ENCODE measurements around the gene SLC51A.
"Not testable (repeated sequence)": the region's sequence is repeated elsewhere in the genome, so short reads cannot be mapped to it uniquely, and the experiment has no call there.

Gene SLC51A

DNA sequence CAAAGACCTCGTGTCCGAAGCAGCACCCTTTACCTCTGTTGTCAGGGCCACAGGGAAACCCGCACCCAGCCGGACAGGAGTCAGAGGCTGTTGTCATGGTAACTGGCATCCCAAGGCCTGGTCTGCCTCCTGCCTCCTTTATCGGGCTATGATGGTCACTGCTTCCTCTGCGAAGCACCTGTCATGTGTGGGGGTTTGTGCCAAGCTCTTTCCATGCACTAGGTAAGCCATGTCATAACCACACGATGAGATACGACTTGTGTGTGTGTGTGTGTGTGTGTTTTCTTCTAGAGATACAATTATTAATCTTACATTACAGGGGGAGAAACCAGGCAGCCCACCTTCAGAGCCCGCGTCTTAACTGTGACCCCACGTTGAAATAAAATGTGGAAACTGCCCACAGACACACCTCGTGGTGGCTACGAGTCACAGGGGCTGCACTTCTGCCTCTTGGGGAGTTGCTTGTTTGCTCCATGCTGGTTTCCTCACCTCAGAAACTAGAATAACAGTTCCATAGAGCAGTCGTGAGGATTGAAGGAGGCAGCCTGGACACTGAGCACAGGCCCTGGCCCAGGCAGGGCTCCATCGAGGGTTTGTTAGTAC, 23.1 kb upstream of the SLC51A start:
- no peak for DNase-seq

- no peak for DNase-seq
These were observed 22.4 kb upstream of the SLC51A start for GRCh38 chr3:196193736-196194541.

GRCh38 chr3:196194542-196194915, 21.8 kb upstream of the SLC51A start:
- DNase-seq = no peak

GRCh38 chr3:196195664-196196265, 20.6 kb upstream of the SLC51A start:
- no peak for DNase-seq

DNA sequence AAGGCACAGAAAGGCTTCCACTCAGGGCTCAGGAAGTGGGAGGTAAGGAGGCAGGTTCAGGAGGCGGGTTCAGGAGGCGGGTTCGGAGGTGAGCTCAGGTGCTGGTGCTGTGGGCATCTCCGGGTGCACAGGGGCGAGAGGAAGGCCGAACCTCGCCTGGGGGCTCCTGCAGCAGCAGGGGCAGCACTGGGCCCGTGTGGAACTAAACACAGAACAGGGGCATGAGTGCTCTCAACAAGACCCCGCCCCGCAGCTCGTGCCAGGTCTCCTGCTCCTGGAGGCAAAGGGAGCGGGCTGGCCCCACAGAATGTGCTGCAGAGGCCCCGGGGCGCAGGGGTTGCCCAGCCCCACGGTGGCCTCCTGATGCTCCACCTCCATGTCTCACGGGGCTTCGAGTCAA, 18.8 kb upstream of the SLC51A start:
- DNase-seq = no peak

DNA sequence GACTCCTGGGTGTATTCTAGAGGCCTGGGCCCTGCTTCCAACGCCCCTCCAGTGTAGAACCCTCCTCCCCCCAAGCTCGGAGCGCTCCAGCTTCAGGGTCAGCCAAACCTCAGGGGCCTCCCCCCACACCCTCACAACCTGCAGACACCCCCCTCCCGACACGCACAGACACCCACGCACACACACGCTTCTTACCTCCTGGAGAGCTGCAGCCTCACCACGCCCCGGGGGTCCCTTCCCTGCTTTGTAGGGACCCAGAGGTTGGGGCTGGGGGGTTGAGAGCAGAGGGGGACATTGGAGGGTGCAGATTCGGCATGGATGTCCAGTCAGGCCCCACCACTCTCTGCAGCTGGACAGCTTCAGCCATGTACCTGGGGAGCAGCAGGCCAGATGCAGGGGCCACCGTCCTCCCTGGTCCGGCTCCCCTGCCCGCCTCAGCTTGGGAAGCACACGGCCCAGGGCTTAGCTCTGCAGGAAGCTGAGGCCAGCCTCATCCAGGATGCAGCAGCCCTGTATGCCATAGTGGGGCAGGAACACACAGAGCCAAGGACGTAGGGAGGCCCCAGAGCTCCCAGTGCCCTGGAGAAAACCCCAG, 18.2 kb upstream of the SLC51A start:
- no peak for DNase-seq

- DNase-seq = no peak
These were observed 17.3 kb upstream of the SLC51A start for GRCh38 chr3:196198771-196199753.

- no peak for DNase-seq
These were observed 13.8 kb upstream of the SLC51A start for GRCh38 chr3:196202516-196202970.

- no peak for DNase-seq
These were observed 12.5 kb upstream of the SLC51A start for GRCh38 chr3:196203846-196204245.

DNA sequence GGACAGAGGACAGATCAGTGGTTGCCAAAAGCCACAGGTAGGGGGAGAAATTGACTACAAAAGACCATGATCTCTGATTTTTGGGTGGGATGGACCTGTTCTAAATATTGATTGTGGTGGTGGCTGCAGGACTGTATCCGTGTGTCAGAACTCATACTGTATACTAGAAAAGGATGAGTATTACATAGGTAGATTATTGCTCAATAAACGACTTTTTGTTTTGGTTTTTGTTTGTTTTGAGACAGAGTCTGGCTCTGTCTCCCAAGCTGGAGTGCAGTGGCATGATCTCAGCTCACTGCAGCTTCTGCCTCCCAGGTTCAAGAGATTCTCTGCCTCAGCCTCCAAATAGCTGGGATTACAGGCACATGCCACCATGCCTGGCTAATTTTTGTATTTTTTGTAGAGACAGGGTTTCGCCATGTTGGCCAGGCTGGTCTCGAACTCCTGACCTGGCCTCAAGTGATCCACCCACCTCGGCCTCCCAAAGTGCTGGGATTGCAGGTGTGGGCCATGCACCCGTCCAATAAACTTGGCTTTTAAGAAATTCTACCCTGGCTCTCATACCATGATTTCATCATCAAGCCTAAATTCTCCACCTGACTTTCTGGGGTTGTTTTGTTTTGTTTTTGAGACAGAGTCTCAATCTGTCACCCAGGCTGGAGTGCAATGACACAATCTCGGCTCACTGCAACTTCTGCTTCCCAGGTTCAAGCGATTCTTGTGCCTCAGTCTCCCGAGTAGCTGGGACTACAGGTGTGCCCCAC, 10.7 kb upstream of the SLC51A start:
- DNase-seq = not testable (repeated sequence)

- DNase-seq = no peak
These were observed 9.0 kb upstream of the SLC51A start for GRCh38 chr3:196207159-196207832.

DNA sequence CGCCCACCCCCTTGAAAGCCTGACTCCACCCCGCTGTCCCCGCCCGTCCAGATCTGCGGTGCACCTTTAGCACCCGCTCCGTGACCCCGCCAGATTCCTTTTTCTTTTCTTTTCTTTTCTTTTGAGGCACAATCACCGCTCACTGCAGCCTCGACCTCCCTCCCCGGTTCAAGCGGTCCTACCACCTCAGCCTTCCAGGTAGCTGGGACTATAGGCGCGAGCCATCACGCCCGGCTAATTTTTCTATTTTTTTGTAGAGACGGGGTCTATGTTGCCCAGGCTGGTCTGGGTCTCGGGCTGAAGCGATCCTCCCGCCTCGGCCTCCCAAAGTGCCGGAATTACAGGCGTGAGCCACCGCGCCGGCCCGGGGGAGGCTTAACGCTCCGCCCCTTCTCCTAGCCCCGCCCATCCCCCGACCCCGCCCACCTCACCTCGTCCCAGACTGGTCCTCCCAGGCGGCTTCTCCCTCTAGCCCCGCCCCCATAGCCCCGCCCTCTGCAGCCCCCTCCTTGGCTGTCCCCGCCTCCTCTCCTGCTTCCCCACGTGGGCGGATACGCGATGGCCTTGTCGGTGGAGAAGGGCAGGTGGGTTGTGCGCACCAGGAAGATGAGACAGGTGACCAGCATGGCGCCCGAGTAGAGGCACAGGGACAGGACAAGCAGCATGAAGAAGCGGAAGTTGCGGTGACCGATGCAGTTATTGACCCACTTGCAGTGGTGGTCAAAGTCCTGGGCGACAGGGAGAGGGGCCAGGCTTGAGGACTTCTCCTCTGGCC, 8.3 kb upstream of the SLC51A start:
- no peak for DNase-seq

- DNase-seq = no peak
These were observed 7.2 kb upstream of the SLC51A start for GRCh38 chr3:196208942-196209695.

DNA sequence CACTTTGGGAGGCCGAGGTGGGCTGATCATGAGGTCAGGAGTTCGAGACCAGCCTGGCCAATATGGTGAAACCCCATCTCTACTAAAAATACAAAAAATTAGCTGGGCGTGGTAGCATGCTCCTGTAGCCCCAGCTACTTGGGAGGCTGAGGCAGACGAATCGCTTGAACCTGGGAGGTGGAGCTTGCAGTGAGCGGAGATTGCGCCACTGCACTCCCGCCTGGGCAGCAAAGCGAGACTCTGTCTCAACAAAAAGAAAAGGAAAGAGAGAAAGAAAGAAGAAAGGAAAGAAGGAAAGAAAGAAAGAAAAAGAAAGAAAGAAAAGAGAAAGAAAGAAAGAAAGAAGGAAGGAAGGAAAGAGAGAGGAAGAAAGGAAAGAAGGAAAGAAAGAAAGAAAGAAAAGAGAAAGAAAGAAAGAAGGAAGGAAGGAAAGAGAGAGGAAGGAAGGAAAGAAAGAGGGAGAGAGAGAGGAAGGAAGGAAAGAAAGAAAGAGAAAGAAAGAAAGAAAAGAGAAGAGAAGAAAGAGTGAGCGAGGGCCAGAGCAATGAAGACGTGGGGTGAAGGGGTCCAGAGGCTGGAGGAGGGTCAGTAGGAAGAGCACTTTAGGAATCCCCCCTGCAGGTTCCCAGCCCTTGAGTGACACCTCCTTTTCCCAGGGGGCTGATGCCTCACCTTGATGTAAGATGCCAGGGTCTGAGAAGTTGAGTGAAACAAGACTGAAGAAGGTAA, 6.2 kb upstream of the SLC51A start:
- DNase-seq = not testable (repeated sequence)

DNA sequence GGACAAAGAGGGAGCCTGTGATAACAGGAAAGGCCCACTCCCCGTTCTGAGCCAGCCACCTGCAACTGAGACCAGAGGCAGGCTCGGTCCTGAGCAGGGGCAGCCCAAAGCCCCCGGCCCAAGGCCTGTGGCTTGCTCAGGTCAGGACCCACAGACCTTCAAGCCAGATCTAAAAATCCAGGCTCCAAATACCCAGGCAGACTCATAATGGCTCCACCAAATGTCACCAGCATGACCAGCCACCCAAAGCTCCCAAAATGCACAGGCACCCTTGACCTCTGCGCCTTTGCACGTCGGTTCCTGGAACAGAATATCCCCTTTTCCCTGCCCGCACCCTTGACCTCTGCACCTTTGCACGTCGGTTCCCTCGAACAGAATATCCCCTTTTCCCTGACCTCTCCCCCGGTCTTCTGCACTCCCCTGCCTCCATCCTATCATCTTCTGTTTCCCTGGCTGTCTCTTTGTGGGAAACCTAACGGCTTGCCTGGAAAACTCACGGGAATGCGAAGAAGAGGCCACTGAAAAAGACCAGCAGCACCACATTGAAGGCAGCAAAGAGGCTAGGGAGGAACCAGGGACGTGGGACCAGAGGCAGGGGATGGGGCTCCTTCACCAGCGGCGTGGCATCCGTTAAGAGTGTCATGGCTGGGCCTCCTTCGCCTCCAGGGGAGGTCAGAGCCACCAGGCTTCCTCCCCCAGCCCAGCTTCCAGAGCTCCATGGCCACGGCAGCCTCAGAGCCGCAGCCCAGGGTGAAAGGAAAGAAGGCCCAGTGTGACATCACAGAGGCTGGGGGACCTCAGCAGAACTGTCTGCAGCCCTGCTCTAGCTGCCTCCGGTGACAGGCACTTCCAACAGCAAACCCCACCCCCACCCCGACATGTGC, 5.4 kb upstream of the SLC51A start, which contains the start of gene ZDHHC19:
Gene ZDHHC19, minus strand, starts transcription at position 728 of the 884 bp plus-strand sequence. Its CDS starts 85 bp downstream, at position 643.
- DNase-seq = no peak

GRCh38 chr3:196214783-196215441, 1.4 kb upstream of the SLC51A start:
- DNase-seq = no peak

Measured in right kidney (tissue), 1 donor.